HG02571 (cell line): ENCODE measurements around the gene CFAP58.
A peak's percentile ranks its signal among the peaks of the same experiment; 100 is the strongest.

Experiments used
- ATAC-seq: cut with Tn5 transposase; IDR thresholded peaks from one replicate; pipeline ENCODE4 v1.9.1; 2021; ENCODE audit warnings: mild to moderate bottlenecking, moderate library complexity; ENCODE audit not compliant: unreplicated experiment

The CFAP58 gene

DNA sequence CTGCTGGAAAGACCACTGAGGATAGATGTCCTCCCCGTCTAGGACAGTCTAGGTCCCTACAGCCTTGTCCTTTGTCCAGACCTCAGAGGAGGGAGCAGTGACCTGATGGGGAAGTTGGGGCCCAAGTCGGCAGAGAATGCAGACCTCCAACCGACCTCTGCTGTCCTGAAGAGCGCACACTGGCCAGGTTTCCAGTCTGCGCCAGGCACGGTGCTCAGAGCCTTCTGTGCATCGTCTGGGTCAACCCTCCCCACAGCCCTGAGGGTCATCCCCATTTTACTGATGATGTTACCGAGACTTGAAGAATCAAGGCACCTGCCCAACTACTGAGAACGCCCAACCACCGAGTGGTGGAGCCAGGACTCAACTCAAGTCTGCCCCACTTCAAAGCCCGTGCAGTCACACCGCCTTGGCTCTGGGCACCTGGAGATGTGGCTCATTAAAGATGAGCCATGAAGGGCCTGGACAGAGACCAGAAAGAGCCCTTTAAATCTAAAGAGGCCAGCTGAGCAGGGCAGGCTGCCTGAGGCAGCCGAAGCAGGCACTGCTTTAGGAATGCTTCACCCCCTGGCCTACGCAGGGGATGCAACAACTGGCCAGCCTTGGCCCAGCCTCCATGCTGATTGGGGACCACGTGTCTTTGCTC, 19.8 kb upstream of the CFAP58 start:
- ATAC-seq, result no peak

- ATAC-seq, result no peak
These were observed 19.1 kb upstream of the CFAP58 start for GRCh38 chr10:104334561-104334960.

GRCh38 chr10:104334965-104335650, 18.5 kb upstream of the CFAP58 start:
- no peak for ATAC-seq

- ATAC-seq, result peak; percentile 20
These were observed 16.7 kb upstream of the CFAP58 start for GRCh38 chr10:104336821-104337467.

- peak; percentile 39 for ATAC-seq
These were observed 16.1 kb upstream of the CFAP58 start for GRCh38 chr10:104337521-104337984.

- peak; percentile 62 for ATAC-seq
These were observed 15.5 kb upstream of the CFAP58 start, which contains the start of gene ITPRIP for GRCh38 chr10:104337985-104338735. Gene ITPRIP (minus strand): TSS chr10:104338465. CDS start chr10:104316051, 22,414 bp downstream.

DNA sequence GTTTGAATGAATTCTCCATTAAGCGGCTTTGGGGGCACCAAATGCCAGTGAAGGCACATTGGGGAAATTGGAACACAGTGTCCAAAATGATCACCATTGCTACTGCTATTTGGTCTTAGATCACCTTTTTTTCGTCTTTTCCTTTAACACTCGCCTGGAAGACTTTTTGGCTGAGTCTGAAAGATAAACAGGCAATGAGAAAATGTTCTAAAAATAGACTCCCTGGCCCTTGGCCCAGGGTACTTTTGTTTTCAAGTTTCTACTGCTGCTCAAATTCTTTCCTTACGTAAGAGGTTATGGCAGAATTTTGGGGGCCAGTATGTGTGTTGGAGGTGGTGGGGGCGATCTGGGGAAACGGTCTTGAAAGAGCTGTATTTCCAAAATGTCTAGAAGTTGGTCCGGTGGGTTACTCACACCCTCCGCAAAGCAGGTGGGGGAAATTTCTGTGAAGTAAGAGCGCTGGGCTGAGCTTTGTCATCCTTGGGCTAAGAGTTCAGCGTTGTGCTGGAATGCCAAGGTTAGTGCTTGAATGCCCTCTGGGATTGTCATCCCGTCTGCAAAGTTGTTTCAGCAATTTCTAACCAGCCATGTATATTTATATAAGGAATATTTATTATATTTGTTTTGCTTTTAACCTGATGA, 14.0 kb upstream of the CFAP58 start:
- ATAC-seq, result no peak

GRCh38 chr10:104340111-104340526, 13.5 kb upstream of the CFAP58 start:
- no peak for ATAC-seq

DNA sequence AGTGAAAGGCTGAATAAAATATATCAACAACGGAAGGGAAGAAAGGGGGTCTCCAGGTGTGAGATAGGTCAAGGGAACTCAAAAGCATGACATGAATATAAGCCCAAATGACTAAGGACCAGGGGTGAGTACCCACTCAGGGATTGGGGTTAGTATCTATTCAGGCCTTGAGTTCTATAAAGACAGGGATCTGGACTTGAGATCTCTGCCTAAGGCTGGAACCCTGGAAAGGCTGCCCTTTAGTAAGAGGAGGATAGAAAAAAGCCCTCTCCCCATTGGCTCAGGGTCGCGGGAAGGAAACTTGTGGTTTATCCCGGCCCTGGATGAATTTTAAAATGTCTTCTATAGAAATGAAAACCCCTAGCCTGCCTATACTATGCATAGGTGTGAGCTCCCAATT, 13.0 kb upstream of the CFAP58 start:
- no peak for ATAC-seq

DNA sequence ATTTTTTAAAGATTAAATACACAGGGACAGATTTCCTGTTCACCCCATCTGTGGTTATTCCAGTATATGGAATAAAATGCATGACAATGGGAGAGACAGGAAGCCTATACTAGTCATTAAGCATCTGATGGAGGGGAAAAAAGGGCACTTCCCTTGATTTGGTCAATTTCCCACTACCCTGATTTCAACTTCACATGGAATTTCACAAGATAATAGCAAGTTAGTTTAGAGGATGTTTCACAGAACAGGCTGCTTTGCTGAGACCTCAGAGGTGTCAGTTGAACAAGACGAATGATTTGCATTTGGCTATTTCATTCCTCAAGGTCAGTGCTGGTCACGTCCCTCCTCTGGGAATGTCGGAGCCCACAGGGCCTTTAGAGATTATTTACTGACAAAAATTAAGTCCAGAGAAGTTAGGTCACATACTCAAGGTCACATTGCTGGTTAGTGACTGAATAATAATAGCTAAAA, 10.7 kb upstream of the CFAP58 start:
- no peak for ATAC-seq

DNA sequence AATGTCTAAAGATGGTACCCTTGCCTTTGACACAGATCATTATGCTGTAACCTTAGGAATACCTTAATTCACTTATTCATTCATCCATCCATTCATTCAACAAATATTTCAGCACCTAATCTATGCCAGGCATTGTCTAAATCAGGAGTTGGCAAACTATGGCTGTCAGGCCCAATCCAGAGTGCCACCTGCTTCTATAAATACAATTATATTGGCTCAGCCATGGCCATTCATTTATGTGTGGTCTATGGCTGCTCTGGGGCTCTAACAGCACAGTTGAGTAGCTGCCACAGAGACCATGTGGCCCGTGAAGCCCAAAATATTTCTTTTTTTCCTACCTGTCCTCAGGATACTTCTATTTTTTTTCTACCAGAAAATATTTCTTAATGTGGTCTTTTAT, 9.4 kb upstream of the CFAP58 start:
- ATAC-seq, result no peak

- no peak for ATAC-seq
These were observed 8.1 kb upstream of the CFAP58 start for GRCh38 chr10:104345515-104345914.

GRCh38 chr10:104345941-104346340, 7.7 kb upstream of the CFAP58 start:
- no peak for ATAC-seq

DNA sequence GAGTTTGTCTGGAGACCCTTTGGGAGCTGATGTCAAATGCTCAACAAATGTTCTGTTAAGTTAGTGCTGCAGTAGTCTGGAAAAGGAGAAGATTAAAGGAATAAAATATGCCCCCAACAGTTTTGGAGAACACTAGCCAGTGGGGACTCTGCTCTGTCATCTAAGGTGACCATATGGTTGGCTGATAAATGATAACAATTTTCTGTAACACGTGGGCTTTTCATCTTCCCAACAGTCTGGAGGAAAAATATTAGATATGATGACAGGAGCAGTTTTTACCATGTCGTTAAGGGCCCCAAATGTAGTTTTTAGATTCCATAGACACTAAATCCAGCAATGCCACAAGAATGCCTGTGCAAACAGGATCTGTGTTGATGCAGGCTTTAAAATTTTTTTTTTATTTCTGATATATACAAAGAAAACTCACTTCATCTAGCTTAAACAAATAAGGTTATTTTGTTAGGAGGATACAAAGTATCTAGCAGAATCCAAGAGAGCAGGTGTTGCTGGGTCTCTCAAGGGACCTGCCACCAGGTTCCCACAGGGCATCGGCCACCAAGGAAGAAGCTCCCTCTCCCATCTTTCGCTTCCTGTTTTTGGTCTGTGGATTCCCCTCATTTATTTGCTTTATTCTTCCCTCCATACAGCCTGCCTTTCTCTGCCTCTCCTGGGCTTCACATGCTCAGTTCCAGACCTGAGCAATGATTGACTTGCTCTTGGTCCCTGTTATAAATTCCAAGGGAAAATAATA, 6.2 kb upstream of the CFAP58 start:
- no peak for ATAC-seq

DNA sequence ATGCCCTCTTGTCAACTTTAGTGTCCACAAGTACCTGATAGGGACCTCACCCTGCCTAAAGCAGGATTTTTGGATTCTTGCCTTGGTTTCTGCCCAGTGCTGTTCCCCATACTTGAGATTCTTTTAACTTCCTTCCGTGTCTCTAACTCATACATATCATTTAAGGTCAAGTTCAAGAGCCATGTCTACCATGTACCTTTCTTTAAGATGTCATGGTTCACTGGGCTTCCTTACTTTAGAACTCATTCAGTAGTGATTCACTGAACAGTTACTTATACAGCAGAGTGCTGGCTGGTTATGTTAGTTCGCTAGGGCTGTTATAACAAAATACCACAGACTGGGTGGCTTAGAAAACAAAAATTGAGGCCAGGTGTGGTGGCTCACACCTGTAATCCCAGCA, 5.0 kb upstream of the CFAP58 start:
- ATAC-seq, result no peak

DNA sequence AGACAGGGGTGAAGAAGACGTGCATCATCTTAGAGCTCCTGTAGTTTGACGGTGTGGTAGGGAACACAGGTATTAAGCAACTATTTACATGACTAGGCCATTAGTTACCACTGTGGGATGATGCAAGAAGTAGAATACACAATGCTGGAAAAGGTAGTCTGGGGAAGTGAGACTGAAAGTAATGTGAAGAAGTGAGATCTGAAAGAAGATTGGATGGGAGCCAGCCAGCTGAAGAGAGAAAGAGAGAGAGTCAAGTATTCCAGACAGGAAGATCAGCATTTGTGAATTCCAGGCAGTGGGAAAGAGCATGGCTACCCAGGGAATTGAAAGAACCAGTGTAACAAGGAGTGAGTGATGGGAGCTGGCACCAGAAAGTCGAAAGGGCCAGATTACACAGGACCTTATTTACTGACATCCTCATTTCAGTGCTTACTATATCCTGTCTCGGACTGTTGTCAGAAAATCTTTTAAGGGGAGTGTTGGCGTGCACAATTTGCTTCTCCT, 4.0 kb upstream of the CFAP58 start:
- ATAC-seq, result peak; percentile 50

DNA sequence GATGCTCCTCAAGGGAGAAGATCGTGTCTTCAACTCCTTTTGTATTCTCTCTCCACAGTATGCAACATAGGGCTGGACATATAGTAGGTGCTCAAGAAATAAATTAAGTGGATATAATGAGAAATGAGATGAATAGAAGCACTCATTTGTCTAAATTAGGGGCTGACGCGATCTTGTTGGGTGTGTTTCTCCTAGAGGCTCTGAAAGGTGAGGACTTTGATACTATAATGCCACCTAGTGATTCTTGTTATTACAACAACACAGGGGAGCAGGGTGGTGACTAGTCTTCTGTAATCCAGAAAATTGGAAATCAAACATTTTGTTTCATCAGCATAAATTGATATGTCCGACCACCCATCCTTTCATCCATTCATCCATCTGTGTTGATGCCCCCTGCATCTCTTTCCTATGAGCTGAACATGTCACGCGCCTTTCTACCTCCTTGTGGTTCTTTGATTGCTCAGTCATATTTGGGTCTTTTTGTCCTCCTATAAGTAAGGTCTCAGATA, 3.5 kb upstream of the CFAP58 start:
- peak; percentile 44 for ATAC-seq

GRCh38 chr10:104351061-104351702, 2.5 kb upstream of the CFAP58 start:
- ATAC-seq, result no peak

GRCh38 chr10:104351919-104352318, 1.7 kb upstream of the CFAP58 start:
- no peak for ATAC-seq
